SK-N-DZ (cell line): ENCODE data around the gene PSENEN.
"Not testable (repeated sequence)": the region's sequence is repeated elsewhere in the genome, so short reads cannot be mapped to it uniquely, and the experiment has no call there.

Experiments used
- DNase-seq: peaks from one replicate; pipeline ENCODE4 v3.0.0-alpha.2; 2015; ENCODE audit warnings: low spot score

The PSENEN gene

GRCh38 chr19:35718345-35719041 is 27.0 kb upstream of the PSENEN start:
- no peak for DNase-seq

GRCh38 chr19:35719402-35720162 is 25.9 kb upstream of the PSENEN start:
- no peak for DNase-seq

GRCh38 chr19:35720163-35720524 is 25.3 kb upstream of the PSENEN start:
- DNase-seq, result no peak

GRCh38 chr19:35720648-35721047 is 24.8 kb upstream of the PSENEN start:
- no peak for DNase-seq

GRCh38 chr19:35721374-35721773 is 24.1 kb upstream of the PSENEN start:
- no peak for DNase-seq

- no peak for DNase-seq
Measured at GRCh38 chr19:35722461-35722860, 23.0 kb upstream of the PSENEN start.

- DNase-seq, result no peak
Measured at GRCh38 chr19:35722897-35723296, 22.6 kb upstream of the PSENEN start.

GRCh38 chr19:35723671-35724070 is 21.8 kb upstream of the PSENEN start:
- DNase-seq, result no peak

- not testable (repeated sequence) for DNase-seq
Measured at GRCh38 chr19:35724132-35724531, 21.3 kb upstream of the PSENEN start.

- DNase-seq, result no peak
Measured at GRCh38 chr19:35724560-35724959, 20.9 kb upstream of the PSENEN start.

GRCh38 chr19:35725216-35725861 is 20.1 kb upstream of the PSENEN start:
- DNase-seq, result no peak

- DNase-seq, result no peak
Measured at GRCh38 chr19:35727053-35727955, 18.1 kb upstream of the PSENEN start.

GRCh38 chr19:35727956-35728706 is 17.3 kb upstream of the PSENEN start:
- no peak for DNase-seq

- no peak for DNase-seq
Measured at GRCh38 chr19:35729021-35729420, 16.4 kb upstream of the PSENEN start.

- DNase-seq, result no peak
Measured at GRCh38 chr19:35729763-35730162, 15.7 kb upstream of the PSENEN start.

- no peak for DNase-seq
Measured at GRCh38 chr19:35730326-35730725, 15.1 kb upstream of the PSENEN start.

GRCh38 chr19:35731353-35731752 is 14.1 kb upstream of the PSENEN start:
- DNase-seq, result no peak

GRCh38 chr19:35731779-35732405 is 13.6 kb upstream of the PSENEN start:
- DNase-seq, result no peak

GRCh38 chr19:35732540-35733179 is 12.8 kb upstream of the PSENEN start:
- DNase-seq, result no peak
